Measurements from ENCODE around the gene TSC1. TPM values are rescaled to one million over a fixed set of nuclear protein-coding genes. Genes with fewer than 3 reads are reported as not detected.

Gene TSC1
- total RNA-seq, 2 donors from 2014 or later = 27.7 to 82.2 TPM

- Histone ChIP-seq H3K27ac (no peak overlapping the region), H3K27me3 (replicated peaks; ENCODE audit: insufficient read depth) (no peaks in the 10 kb centered on the region), H3K4me3 (no peak overlapping the region), H3K4me1 (replicated peaks) (no peaks in the 10 kb centered on the region), H3K36me3 (no peaks in the 10 kb centered on the region), H3K9me3 (no peaks in the 10 kb centered on the region)
- DNase-seq (ENCODE audit: low spot score) = no peak
- TF ChIP-seq CTCF (IDR thresholded peaks at IDR 0.05) (no peak), POLR2A (IDR thresholded peaks at IDR 0.05) (no peak), POLR2AphosphoS5 (IDR thresholded peaks at IDR 0.05) (no peak)
- 30% methylated on average over 12 of the region's 12 CpGs for WGBS
- intact Hi-C loops (cut with DNase I) = no loop called here
Measured at GRCh38 chr9:132849185-132849706, 95.2 kb downstream of the TSC1 start.

GRCh38 chr9:132846918-132847515 lies 97.4 kb downstream of the TSC1 start:
- Histone ChIP-seq H3K9me3 (no peaks in the 10 kb centered on the region), H3K4me1 (replicated peaks) (no peaks in the 10 kb centered on the region), H3K36me3 (no peaks in the 10 kb centered on the region), H3K27me3 (replicated peaks; ENCODE audit: insufficient read depth) (no peaks in the 10 kb centered on the region), H3K4me3 (no peak overlapping the region), H3K27ac (no peak overlapping the region)
- WGBS = 90% methylated on average over 15 of the region's 15 CpGs
- DNase-seq (ENCODE audit: low spot score) = no peak
- intact Hi-C loops (cut with DNase I) = no loop called here
- TF ChIP-seq CTCF (IDR thresholded peaks at IDR 0.05) (no peak), POLR2AphosphoS5 (IDR thresholded peaks at IDR 0.05) (no peak), POLR2A (IDR thresholded peaks at IDR 0.05) (no peak)

GRCh38 chr9:132846109-132846917 lies 98.1 kb downstream of the TSC1 start:
- no peaks in the 10 kb centered on the region for H3K4me1 ChIP-seq (replicated peaks)
- no peaks in the 10 kb centered on the region for H3K9me3 ChIP-seq
- WGBS = 91% methylated on average over 12 of the region's 12 CpGs

GRCh38 chr9:132842124-132843044 lies 102.0 kb downstream of the TSC1 start:
- Histone ChIP-seq H3K27me3 (replicated peaks; ENCODE audit: insufficient read depth) (no peaks in the 10 kb centered on the region), H3K4me3 (no peak overlapping the region), H3K4me1 (replicated peaks) (no peaks in the 10 kb centered on the region), H3K27ac (no peak overlapping the region), H3K36me3 (no peaks in the 10 kb centered on the region), H3K9me3 (no peaks in the 10 kb centered on the region)
- intact Hi-C loops (cut with DNase I) = no loop called here
- no peak for TF ChIP-seq POLR2AphosphoS5 (IDR thresholded peaks at IDR 0.05)
- no peak for TF ChIP-seq CTCF (IDR thresholded peaks at IDR 0.05)
- no peak for TF ChIP-seq POLR2A (IDR thresholded peaks at IDR 0.05)
- DNase-seq (ENCODE audit: low spot score) = no peak
- WGBS = 84% methylated on average over 5 of the region's 5 CpGs

More at GRCh38 chr9:132846109-132846917, 98.1 kb downstream of the TSC1 start:
- Histone ChIP-seq H3K36me3 (no peaks in the 10 kb centered on the region), H3K27me3 (replicated peaks; ENCODE audit: insufficient read depth) (no peaks in the 10 kb centered on the region), H3K27ac (no peak overlapping the region), H3K4me3 (no peak overlapping the region)
- no peak for DNase-seq (ENCODE audit: low spot score)
- TF ChIP-seq CTCF (IDR thresholded peaks at IDR 0.05) = no peak
- intact Hi-C loops (cut with DNase I) = no loop called here

Small RNA genes lying within 50 kb of the gene (microRNA-seq; reads per million reads assigned to microRNA genes)
- gene MIR548AW = not detected

Small RNA genes lying within 50 kb of the gene (small RNA-seq; reads per million reads assigned to genes)
- gene AL593851.1 (0 reads per million in 2 donors), gene MIR548AW (0.10 to 0.65 reads per million in 2 donors), gene RNU7-21P (0 reads per million in 2 donors)

Other genes starting within 250 kb of the TSC1 start
- gene AK8, start 66.3 kb downstream of the TSC1 start, total RNA-seq = 1 to 10 TPM; 3.3 to 4.1 TPM
- 10 to 100 TPM in 1 of 2 donors, 1 to 10 TPM in 1; 5.7 to 16.5 TPM for gene SPACA9, start 65.7 kb downstream of the TSC1 start, total RNA-seq
- under 1 TPM in 1 of 2 donors, not detected in 1; 0.85 TPM for gene GFI1B, start 34.1 kb upstream of the TSC1 start, total RNA-seq
- 10 to 100 TPM; 63.1 to 97.2 TPM for gene GTF3C5, start 86.4 kb upstream of the TSC1 start, total RNA-seq
- 1 to 10 TPM; 1.7 to 2.8 TPM for gene CEL, start 117.4 kb upstream of the TSC1 start, total RNA-seq
- gene RALGDS, start 176.6 kb upstream of the TSC1 start, total RNA-seq = 10 to 100 TPM; 49.6 to 77.4 TPM
- gene GBGT1, start 219.3 kb upstream of the TSC1 start, total RNA-seq = 10 to 100 TPM; 10.7 to 14.0 TPM

All from prostate gland (tissue), 2 donors.